HepG2 (cell line): ENCODE measurements around the gene VAV2. TPM values are rescaled to one million over a fixed set of nuclear protein-coding genes. Genes with fewer than 3 reads are reported as not detected.

Experiments used
- AGO2 ChIP-seq: fragments of 200-400 bp; formaldehyde crosslinking; optimal IDR thresholded peaks from 2 replicates; pipeline ENCODE3; 2017; ENCODE audit warnings: mild to moderate bottlenecking, low read depth, low read length, moderate library complexity
- BRD4 ChIP-seq: sonication (generic); formaldehyde crosslinking; IDR thresholded peaks from 2 replicates; pipeline ENCODE4 v1.4.0; 2020; ENCODE audit warnings: missing genetic modification reagents
- CREBL2 ChIP-seq: sonication (generic); formaldehyde crosslinking; IDR thresholded peaks from 2 replicates; pipeline ENCODE4 v1.8.1; 2023; ENCODE audit warnings: missing genetic modification reagents, mild to moderate bottlenecking, borderline replicate concordance
- HIC2 ChIP-seq: sonication (generic); formaldehyde crosslinking; IDR thresholded peaks from 2 replicates; pipeline ENCODE4 v1.9.0; 2022; ENCODE audit warnings: low read depth, missing genetic modification reagents
- ISX ChIP-seq: sonication (generic); formaldehyde crosslinking; conservative IDR thresholded peaks from 2 replicates; pipeline ENCODE4 v1.5.0; 2020; ENCODE audit warnings: missing genetic modification reagents
- KIAA2018 ChIP-seq: sonication (generic); formaldehyde crosslinking; IDR thresholded peaks from 2 replicates; pipeline ENCODE4 v1.5.0; 2020; ENCODE audit warnings: mild to moderate bottlenecking, missing genetic modification reagents, borderline replicate concordance
- MZF1 ChIP-seq: sonication (generic); formaldehyde crosslinking; IDR thresholded peaks from 2 replicates; pipeline ENCODE4 v1.8.1; 2023; ENCODE audit warnings: mild to moderate bottlenecking, missing genetic modification reagents, borderline replicate concordance
- NCOA5 ChIP-seq: sonication (generic); formaldehyde crosslinking; IDR thresholded peaks from 2 replicates; pipeline ENCODE4 v1.4.0; 2020; ENCODE audit warnings: missing genetic modification reagents
- TP53 ChIP-seq: sonication (generic); formaldehyde crosslinking; conservative IDR thresholded peaks from 2 replicates; pipeline ENCODE4 v1.4.0; 2020; ENCODE audit warnings: missing genetic modification reagents
- UBTF ChIP-seq: sonication (generic); formaldehyde crosslinking; IDR thresholded peaks from 2 replicates; pipeline ENCODE4 v1.4.0; 2020; ENCODE audit warnings: mild to moderate bottlenecking, missing genetic modification reagents
- ZHX1 ChIP-seq: sonication (generic); formaldehyde crosslinking; IDR thresholded peaks from 2 replicates; pipeline ENCODE4 v1.8.1; 2022; ENCODE audit warnings: low read depth, mild to moderate bottlenecking, missing genetic modification reagents
- ZNF850 ChIP-seq: sonication (generic); formaldehyde crosslinking; conservative IDR thresholded peaks from 2 replicates; pipeline ENCODE4 v1.9.0; 2021; ENCODE audit warnings: mild to moderate bottlenecking, missing genetic modification reagents
- polyA plus RNA-seq, 8 experiments: library from polyadenylated mRNA; depleted of rRNA in 3 of 8; stranded (reverse) in 7 of 8; unstranded in 1 of 8; fragments of >200 nt; fragmentation: Illumina TruSeq in 4 of 8; extraction: Trizol in 4 of 8; gene quantifications; 2 replicates each; pipeline versions ENCODE4 v1.2.1 to v1.2.3, GENCODE V29; 2011 to 2016; ENCODE audit warnings: low read depth in 4 of 8, missing spikeins in 1 of 8, mixed read lengths in 1 of 8; ENCODE audit not compliant: insufficient read depth in 1 of 8
- total RNA-seq, 5 experiments: library from RNA; depleted of rRNA; stranded (reverse); fragments of >200 nt; fragmentation: Illumina TruSeq; extraction: Trizol; gene quantifications; 2 replicates each; pipeline ENCODE4 v1.2.3, GENCODE V29; 2016; ENCODE audit warnings: low read depth in 1 of 5

The VAV2 gene
- total and polyA plus RNA-seq, 2 of the 13 experiments (the other 11 are each of a cell fraction or from before 2014, with no cell fraction given), result 22.5 to 22.9 TPM

- TF ChIP-seq ZHX1 (CRISPR knock-in tag) (no peak), ISX (CRISPR knock-in tag) (no peak), NCOA5 (CRISPR knock-in tag) (no peak), ZNF850 (no peak), KIAA2018 (no peak), MZF1 (0 out of 2 replicates have a peak, but pooled peaks have one; percentile 17), CREBL2 (no peak), AGO2 (peak; percentile 67), UBTF (CRISPR knock-in tag) (0 out of 2 replicates have a peak, but pooled peaks have one; percentile 7), HIC2 (CRISPR knock-in tag) (no peak), BRD4 (0 out of 2 replicates have a peak, but pooled peaks have one; percentile 63), TP53 (CRISPR knock-in tag) (no peak)
Observed at GRCh38 chr9:133738640-133739225, 253.4 kb downstream of the VAV2 start (continued).
